Esophagus squamous epithelium (tissue), 4 donors: ENCODE data around the gene FOXP4.

Source experiments
- CTCF ChIP-seq, 6 experiments: fragments of 450-650 bp in 4 of 6; fragments of 200-600 bp in 2 of 6; sonication (generic) in 2 of 6; IDR thresholded peaks; one replicate each; pipeline ENCODE4 v1.5.1; 2016 to 2019; ENCODE audit warnings: antibody characterized with exemption in 6 of 6, mild to moderate bottlenecking in 4 of 6, moderate library complexity in 4 of 6
- POLR2A ChIP-seq, 4 donors: fragments of 450-650 bp; IDR thresholded peaks; one replicate each; pipeline ENCODE4 v1.6.1; 2017; ENCODE audit warnings: antibody characterized with exemption in 4 of 4, mild to moderate bottlenecking in 4 of 4, moderate library complexity in 3 of 4

- TF ChIP-seq CTCF (IDR thresholded peaks at IDR 0.05) (no peak), POLR2A (IDR thresholded peaks at IDR 0.05) (no peak)
Measured at GRCh38 chr6:41528409-41528963, 17.7 kb upstream of the FOXP4 start.
